GM13976 (cell line): ENCODE measurements around the gene SUSD3.
A peak's percentile ranks its signal among the peaks of the same experiment; 100 is the strongest.

Experiments
- DNase-seq: peaks from one replicate; pipeline ENCODE4 v3.0.0; 2012; ENCODE audit warnings: low spot score
- in situ Hi-C: fragments of 300-500 bp; cut with MboI; formaldehyde crosslinking; loops from one replicate; pipeline ENCODE4 v1.12.0; 2022; ENCODE audit warnings: low sequenced_read_pairs, mixed read lengths, inconsistent platforms; ENCODE audit not compliant: unreplicated experiment
- TF ChIP-seq, protein P1 (sequence below): IDR thresholded peaks from 2 replicates; pipeline ENCODE4 v1.5.1; 2012; ENCODE audit warnings: borderline replicate concordance, mild to moderate bottlenecking; ENCODE audit not compliant: insufficient read depth; ENCODE audit errors: extremely low read depth, missing control alignments, control extremely low read depth

Gene SUSD3

DNA sequence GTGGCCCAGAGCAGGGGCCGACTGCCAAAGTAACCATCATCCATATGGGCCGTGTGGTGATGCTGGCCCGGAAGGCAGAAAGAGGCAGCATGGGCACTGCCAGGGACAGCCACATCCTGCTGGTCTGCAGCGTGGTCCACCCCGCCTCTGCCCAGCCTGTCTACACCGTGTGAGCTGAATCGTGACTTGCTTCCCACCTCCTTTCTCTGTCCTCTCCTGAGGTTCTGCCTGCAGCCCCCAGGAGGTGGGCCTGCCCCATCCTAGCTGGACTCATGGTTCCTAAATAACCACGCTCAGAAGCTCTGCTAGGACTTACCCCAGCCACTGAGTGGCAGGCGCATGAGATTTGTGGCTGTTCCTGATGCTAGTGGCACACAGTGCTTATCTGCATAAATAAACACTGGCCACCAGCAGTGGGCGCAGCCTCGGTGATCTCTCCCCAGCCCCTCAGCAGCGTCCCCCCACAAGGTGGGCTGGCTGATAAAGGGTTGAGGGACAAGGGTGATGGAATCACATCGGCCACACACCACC lies 22.6 kb upstream of the SUSD3 start:
- no peak for DNase-seq
- TF ChIP-seq, protein P1, sequence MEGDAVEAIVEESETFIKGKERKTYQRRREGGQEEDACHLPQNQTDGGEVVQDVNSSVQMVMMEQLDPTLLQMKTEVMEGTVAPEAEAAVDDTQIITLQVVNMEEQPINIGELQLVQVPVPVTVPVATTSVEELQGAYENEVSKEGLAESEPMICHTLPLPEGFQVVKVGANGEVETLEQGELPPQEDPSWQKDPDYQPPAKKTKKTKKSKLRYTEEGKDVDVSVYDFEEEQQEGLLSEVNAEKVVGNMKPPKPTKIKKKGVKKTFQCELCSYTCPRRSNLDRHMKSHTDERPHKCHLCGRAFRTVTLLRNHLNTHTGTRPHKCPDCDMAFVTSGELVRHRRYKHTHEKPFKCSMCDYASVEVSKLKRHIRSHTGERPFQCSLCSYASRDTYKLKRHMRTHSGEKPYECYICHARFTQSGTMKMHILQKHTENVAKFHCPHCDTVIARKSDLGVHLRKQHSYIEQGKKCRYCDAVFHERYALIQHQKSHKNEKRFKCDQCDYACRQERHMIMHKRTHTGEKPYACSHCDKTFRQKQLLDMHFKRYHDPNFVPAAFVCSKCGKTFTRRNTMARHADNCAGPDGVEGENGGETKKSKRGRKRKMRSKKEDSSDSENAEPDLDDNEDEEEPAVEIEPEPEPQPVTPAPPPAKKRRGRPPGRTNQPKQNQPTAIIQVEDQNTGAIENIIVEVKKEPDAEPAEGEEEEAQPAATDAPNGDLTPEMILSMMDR = no peak
- in situ Hi-C loops = no loop called here

DNA sequence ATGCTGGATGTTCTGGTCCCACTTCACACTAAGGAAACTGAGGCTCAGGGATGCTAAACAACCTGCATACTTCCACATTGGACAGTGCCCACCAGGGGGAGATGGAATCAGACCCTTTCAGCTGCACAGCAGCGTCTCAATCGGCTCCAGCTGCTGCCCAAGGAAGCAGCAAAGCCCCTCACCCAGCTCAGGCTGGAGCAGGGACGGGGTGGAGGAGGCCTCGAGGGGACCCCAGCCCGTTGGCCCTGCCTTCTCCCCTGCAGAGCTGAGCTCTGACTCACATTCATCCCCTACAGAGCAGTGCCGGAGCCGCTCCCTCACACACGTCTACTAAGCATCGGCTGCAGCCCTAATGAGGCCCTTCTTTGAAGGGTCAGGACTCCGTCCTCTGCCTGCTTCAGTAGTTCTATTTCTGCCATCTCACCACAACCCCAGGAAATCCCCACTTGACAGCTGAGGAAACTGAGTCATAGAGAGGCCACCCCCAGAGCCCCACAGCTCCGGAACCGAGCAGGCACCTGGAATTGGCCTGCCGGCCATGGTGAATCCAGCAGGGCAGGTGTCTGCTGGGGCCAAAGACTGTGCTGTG lies 21.5 kb upstream of the SUSD3 start:
- TF ChIP-seq, protein P1 = no peak
- peak; percentile 38 for DNase-seq
- in situ Hi-C loops = no loop called here

DNA sequence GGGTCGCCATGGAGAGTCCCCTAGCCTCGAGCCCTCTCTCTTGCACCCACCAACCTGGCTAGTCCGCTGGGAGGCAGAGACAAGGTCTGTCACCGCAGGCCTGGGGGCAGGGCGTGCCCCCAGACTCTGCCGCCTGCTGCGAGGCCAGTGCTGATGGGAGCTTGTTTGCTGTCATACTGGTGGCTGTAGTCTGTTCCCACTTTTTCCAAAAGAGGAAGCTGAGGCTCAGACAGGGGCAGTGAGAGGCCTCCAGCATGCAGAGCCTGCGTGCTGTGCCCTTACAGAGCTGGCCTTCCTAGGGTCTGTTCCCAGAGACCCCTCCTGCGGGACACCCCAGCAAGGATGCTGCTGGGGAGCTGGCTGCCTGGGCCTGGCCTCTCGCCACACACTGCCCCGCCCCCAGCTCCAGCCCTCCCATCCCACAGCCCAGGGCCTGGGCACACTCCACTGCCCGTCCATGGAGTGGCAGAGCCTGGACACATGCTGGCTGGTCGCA lies 21.0 kb upstream of the SUSD3 start:
- in situ Hi-C loops = no loop called here
- peak; percentile 41 for DNase-seq
- TF ChIP-seq, protein P1 = no peak

DNA sequence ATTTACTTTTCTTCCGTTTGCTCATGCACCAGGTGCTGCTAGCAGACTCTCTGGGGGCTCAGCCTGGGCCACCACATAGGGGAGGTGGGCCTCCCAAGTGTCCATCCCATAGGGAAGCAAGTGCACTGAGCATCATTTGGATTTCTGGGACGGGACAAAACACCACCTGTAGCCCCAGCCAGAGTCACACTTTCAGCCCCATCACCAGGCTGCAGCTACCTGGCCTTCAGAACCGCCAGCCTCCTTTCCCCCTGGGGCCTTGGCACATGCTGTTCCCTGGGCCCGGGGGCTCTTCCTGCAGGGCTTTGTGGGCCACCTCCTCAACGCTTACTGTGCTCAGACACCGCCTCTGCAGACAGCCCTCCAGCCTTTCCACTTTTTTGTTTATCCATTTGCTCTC lies 19.6 kb upstream of the SUSD3 start:
- no peak for DNase-seq
- in situ Hi-C loops = no loop called here
- TF ChIP-seq, protein P1 = no peak

DNA sequence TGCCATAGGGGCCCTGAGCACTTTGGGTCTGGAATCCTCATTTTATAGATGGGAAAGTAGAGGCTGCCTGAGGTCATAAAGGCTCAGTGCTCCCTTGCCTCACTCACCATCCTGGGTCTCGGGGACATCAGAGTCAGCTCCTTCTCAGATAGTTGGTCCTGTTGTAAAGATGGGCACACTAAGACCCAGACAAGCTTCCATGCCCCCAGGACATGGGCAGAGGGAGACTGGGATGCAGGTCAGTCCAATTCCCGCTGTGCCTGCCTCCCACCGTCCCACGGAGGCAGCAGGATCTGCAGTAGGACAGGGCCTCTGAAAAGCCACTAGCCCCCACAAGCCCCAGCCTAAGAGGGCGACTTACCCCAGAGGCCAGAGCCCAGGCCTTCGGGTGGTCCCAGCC lies 19.0 kb upstream of the SUSD3 start:
- in situ Hi-C loops = no loop called here
- no peak for DNase-seq
- TF ChIP-seq, protein P1 = no peak

DNA sequence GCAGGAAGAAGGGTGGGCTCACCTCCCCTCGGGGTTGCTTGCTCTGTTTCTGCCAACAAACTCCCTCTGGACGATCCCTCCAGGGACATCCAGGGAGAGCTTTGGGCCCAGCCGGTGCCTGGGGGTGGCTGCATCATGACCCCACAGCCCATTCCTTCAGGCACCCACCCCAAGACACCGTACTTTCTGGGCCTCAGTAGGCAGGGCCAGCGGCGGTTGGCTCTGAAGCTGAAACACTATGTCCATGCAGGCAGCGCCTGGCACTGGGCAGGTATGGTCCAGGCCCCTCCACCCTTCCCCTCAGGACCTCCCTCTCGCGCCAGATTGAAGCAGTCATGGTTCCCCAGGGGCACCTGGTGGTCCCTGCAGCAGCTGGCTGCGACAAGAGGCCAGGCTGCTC lies 18.5 kb upstream of the SUSD3 start:
- TF ChIP-seq, protein P1 = no peak
- DNase-seq = no peak
- in situ Hi-C loops = no loop called here
